GM21390 (cell line): ENCODE measurements around the gene DYNAP.

ENCODE experiments used
- ATAC-seq: cut with Tn5 transposase; IDR thresholded peaks from one replicate; pipeline ENCODE4 v1.9.1; 2021; ENCODE audit not compliant: unreplicated experiment

Gene DYNAP

DNA sequence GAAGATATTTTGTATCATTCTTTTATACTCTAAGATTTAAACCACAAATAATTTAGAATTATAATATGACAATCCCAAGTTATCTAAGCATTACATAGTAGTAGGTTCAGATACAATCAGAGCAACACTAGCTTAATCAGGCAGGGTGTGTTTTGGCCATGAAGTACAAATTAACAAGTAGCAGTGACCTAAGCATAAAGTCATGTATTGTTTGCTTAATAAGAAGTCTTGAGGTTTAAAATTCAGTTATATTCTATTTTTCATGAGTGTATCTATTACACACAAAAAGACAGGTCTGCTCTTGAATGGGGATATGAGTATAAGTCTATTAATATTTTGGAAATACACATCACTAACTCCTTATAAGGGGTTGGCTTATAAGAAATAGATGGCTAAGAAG is 39.9 kb downstream of the DYNAP start:
- ATAC-seq: no peak

DNA sequence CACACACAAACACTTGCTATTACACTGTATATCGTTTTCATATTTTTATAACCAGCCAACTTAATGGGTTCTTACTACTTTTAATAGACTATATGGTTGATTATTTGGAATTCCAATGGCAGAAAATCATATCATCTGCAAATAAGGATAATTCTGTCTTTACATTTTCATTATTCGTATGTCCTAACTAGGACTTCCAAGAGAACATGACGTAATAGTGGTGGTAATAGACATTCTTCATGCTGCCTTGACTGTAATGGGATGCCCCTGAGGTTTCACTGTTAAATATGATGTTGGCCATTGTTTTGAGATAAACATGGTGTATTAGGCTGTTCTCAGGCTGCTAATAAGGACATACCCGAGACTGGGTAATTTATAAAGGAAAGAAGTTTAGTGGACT is 45.2 kb downstream of the DYNAP start:
- no peak for ATAC-seq

DNA sequence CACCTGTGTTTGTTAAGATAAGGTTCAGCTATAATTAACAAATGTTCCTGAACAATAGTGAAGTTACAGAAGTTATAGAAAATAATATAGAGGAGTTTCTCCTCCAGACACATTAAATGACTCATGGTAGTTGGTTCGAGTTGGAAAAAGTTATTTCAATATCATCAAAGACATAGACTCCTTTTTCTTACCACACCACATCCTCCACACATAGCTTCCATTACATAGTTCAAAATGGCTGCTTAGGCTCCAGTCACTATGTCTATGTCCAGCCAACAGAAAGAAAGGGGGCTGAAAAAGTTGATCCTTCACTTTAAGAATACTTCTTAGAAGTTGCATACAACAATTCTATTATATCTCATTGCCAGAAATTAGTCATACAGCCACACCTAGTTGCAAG is 50.7 kb downstream of the DYNAP start:
- ATAC-seq: no peak

DNA sequence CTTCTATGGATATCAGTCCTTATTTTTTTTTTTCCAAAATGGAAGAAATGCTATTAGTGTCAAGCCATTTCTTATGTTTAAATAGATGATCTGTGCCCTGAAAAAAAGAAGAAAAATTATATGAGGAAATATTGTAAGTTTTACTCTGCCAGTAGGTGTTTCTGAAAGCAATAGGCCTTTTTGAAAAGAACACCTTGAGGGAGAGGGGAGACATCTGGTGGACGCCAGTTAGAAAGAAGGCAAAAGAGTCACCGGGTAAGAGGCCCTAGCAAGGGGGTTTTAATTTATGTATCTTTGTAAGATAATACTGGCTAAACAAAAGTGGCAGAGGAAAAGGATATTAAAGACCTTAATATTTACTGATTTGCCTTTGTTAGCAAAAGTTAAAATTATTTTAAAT is 56.1 kb downstream of the DYNAP start:
- ATAC-seq: no peak
